Colon (tissue), 2 donors: ENCODE data around the gene C17orf113.
"Not testable (repeated sequence)": the region's sequence is repeated elsewhere in the genome, so short reads cannot be mapped to it uniquely, and the experiment has no call there.

ENCODE experiments used
- FAIRE-seq: peaks from 2 replicates; lab custom pipeline; 2012; peaks lifted over from hg19 to GRCh38; lab: Jason Lieb, UNC
- donor health status: control.
- donor health status: control.

The C17orf113 gene

DNA sequence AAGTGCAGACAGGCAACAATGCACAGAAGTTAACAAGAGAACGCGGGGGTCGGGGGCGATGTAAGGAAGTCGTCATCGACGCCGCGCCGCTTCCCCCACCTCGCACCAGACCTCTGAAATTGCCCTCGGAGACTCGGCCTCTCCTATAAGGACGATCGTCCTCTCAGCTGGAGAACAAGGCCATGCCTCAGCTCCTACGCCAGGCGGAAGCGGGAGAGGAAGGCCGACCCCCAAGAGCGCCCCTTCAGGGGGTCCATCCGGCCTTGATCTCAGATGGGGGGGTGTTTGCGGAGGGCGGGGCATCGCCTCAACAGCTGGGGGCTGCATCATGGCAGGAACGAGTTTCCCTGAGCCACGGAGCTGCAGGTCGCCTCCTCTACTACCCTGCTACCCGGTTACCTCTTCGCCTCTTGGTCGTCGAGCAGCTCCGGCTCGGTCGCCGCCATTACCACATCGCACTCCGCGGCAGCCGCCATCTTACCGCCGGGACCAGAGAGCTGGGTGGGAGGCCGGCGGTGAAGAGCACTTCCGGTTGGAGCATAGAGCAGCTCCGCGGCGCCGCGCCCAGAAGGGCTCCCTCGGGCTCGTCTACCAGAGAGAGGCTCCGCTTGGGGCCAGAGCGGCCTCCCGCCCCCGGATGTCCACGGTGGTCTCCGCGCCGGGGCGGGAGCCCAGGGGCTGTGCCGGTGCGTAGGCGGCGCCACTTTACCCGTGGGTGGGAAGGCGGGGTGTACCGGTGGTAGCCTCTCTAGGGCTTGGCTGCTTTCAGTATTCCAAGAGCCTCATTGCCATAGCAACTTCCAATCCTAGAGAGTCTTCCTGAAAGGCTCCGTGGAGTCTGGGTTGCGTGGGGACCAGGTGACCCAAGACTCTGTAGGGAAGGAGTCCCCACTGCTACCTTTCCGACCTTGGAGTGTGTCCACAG, 33.2 kb downstream of the C17orf113 start, which contains the start of gene DNAJC7:
TSS of gene DNAJC7 (minus strand) at position 499 of the 925 bp plus-strand sequence. CDS start at position 476, 23 bp downstream.
- FAIRE-seq, result no peak

DNA sequence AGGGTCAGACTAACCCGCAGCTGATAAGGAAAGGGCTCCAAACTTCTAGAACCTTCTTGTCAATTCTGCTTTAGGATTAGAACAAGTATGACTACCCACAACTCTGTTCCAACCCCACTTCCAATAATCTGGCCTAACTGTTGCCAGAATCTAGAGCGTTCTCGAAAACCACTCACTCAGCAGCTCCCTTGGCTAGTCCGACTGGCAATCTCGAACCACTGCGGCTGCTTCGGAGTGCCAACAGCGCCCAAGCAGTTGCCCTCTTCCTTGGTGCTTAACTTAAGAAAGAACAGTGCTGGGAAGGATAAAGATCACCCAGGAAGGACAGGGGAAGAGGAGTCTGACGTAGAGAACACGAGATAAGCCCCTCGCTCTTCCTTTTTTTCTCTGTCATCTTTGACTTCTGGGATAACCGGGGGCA, 34.0 kb downstream of the C17orf113 start:
- no peak for FAIRE-seq

- not testable (repeated sequence) for FAIRE-seq
Measured at GRCh38 chr17:42013740-42014139, 36.7 kb downstream of the C17orf113 start.

GRCh38 chr17:42012363-42012762, 38.0 kb downstream of the C17orf113 start:
- not testable (repeated sequence) for FAIRE-seq

DNA sequence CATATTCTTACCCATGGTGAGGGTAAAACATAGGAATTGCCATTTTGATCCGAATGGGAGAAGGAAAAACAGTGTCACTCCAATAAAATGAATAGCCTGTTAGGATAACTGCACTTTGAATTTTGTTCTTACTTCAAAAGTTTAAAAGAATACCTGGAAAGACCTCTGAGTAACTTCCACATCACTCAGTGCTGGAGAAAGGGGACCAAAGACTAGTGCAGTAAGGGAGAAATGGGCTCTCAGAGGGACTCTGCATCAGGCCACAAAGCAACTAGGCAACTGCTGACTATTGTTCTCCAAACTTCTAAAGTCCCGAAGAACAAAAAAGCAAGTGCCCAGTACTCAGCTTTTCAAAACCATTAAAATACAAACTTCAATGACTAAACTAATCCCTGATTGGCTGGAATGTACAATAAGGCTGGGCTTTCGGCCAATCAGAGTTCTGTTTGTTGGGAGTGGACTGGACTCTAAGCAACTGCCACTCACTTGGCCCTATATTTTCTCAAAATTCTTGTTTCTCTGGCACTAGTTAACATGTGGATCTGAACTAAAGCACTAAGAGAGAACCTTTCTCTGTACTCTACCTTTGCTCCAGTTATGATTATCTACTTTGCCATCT, 39.4 kb downstream of the C17orf113 start:
- FAIRE-seq, result no peak

DNA sequence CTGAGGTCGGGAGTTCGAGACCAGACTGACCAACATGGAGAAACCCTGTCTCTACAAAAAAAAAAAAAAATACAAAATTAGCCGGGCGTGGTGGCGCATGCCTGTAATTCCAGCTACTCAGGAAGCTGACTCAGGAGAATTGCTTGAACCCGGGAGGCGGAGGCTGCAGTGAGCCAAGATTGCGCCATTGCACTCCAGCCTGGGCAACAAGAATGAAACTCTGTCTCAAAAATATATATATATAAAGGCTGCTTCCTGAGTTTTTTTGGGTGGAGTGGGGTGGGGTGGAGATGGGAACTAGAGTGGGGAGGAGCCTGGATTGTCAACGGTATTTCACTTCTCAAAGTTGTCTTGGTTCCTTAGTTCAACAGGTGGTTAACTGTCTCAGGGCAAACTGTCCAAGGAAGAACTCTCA, 40.1 kb downstream of the C17orf113 start:
- FAIRE-seq, result not testable (repeated sequence)

DNA sequence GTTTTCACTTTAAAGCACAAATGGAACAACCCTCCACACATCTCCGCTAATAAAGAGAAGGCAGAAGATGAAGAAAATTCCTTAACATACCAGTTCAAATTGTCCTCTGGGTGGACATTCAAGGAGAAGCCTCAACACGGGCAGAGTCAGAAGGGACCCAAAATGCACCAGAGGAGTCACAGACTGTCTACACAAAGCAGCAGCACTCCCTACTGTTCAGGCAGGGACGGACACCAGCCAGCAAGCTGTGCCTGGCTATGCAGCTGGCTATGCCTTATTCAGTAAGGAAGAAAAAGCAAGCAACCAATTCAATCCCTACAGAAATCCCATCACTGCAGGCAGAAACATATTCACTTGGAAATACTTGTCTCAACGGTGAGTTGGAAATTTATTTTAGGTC, 41.2 kb downstream of the C17orf113 start:
- FAIRE-seq, result no peak

DNA sequence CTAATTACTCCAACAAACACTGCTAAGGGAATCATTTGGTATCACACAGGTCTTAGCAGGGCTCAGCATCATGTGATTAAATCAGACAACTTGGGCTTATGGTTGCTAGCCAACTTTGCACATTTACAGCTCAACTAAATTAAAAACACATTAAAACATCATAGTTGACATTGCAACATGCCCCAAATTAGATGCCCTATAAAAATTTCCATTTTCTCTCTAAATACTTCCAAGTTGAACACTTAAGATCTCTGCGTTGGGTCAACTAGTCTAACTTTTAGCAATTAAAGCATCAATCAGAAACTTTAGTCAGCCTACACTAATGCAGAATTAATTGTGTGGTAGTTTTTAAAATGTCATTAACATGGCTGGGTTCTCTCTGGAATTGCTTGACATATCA, 45.2 kb downstream of the C17orf113 start:
- FAIRE-seq, result no peak

GRCh38 chr17:42002792-42003301, 47.6 kb downstream of the C17orf113 start:
- no peak for FAIRE-seq

DNA sequence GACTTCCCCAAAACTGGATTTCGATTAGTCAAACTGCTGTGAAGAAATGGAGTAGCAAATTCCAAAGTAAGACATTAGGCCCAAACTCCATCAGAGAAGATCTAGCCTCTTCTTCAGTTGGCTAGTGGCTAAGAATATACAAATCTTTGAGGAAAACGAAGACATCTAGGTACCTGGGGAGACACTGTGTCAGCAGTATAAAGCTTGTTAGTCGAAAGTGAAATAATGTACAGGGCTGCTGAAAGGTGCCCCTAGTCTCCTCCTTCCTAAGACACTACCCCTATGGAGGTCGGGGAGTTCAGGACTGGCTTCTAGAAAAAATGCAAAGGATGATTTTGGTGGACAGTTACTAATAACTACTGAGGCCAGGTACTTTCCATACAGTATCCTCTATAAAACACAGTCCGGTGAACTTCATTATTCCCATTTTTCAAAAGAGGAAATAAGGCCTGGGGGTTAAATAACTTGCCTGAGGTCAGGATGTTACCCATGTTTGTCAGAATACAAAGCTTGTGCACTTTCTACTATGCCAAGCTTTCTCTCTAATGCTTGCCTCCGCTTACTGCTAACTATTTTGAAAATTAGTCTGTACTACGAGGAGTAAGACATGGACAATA, 48.1 kb downstream of the C17orf113 start:
- no peak for FAIRE-seq

DNA sequence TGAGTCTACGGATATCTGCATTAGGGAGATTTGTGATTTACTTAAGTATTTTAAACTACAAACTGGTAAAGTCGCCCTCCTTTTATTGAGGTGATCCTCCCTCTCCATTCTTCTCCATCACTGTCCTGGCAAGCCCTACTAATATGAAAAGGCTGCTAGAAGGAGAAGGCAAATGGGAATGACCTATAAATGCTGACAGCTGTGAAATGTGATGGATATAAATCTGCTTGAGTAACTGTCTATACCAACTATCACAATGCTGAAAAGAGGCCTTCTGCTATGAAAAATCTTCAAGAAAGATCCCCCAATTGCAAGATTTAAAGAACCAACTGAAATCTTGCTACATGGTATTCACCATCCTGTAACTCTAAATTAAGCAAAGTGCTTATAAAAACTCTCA, 48.7 kb downstream of the C17orf113 start:
- FAIRE-seq, result no peak

GRCh38 chr17:42000413-42001133, 49.8 kb downstream of the C17orf113 start:
- FAIRE-seq, result no peak

DNA sequence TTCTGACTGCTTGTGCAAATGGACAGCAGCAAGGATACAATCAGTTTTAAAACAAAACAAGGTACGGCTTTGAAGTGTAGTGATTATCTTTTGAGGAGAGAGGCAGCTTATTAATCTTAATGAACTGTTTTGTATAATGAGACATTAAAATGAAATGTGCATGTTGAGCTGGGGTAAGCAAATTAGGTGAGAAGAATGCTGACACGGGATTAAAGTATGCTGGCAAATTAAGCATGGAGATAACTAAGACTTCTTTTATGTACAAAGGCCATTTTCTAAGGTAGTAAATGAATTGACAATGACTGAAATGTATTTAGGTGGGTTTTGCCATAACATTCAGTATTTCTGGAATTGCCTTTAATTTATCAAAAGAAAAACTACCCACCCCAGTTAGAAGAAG, 51.9 kb downstream of the C17orf113 start:
- FAIRE-seq, result no peak

DNA sequence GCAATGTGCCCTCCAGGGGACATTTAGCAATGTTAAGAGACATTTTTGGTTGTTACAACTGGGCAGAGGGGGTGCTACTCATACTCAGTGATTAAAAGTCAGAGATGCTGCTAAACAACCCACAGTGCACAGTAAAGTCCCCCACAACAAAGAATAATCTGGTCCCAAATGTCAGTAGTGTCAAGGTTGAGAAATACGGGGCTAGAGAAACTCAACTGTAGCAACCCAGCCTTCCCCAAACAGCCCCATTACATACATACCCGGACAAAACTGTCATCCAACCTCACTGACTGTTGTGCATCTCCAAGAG, 53.6 kb downstream of the C17orf113 start:
- no peak for FAIRE-seq

- FAIRE-seq, result no peak
Measured at GRCh38 chr17:41992576-41992975, 57.8 kb downstream of the C17orf113 start.

DNA sequence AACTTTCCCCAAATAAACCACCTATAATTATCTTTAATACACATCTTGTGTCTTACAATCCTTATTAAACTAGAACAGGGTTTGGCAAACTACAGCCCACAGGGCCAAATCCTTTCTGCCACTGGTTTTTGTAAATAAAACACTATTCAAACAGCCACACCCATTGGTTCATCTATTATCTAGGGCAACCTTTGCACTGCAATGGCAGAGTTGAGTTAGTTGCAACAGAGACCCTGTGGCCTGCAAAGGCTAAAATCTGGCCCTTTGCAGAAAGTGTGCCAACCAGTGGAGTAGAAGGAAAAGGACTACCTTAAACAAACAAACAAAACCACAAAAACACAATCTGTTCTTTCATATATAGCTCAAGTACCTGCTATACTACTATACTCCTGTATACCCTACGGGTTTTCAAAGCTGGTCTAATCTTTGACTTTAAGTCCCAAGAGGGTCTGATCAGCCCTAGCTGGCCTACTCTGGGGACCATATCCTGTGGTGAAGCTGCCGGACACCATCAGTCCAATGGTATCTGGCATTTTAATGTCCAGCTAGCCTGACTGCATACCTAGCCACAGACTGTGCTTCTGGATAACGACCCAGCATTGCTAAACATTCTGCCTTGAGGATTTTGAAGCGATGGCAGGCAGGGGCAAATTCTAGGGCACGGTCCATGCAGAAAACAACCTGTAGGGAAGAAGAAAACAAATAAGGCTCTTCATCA, 60.5 kb downstream of the C17orf113 start:
- FAIRE-seq, result no peak

DNA sequence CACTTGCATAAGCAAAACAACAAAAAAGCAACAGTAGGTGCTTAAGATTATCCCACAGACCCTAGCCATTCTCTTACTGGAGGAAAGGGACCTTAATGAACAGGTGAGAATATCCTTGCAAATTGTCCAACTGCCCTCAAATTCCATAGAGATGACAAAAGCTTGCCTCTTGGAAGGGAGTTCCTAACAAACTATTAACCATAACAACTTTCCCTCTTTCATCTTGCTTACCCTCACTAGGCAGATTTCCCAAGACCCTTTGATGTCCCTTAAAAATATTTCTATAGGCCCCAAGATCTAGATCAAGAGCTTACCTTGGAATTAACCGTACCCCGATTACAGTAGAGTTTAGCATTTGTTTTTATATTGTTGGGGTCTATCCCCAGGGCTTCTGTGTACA, 62.0 kb downstream of the C17orf113 start:
- no peak for FAIRE-seq
